Cortex of kidney (tissue), 1 donor: ENCODE data around the gene TNFSF8.

Experiments
- DNase-seq: peaks from one replicate; lab custom pipeline; 2025; lab: John Stamatoyannopoulos, UW

The TNFSF8 gene

DNA sequence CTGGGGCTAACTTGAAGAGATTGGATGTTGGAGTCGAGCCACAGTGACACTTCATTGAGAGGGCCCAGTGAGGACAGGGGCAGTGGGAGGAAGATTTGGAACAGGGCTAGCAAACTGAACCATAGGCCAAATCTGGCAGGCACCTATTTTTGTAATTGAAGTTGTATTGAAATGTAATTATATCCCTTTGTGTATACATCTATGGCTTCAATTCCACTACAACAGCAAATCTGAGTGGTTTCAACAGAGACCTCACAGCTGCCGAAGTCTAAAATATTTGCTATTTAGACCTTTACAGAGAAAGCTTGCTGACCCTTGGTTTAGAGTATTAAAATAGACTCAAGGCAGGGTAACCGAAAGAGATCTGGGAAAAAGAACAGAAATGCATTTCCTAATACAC, 4.7 kb upstream of the TNFSF8 start:
- DNase-seq, result no peak

- no peak for DNase-seq
These were observed 2.1 kb upstream of the TNFSF8 start for GRCh38 chr9:114932502-114932901.

- no peak for DNase-seq
These were observed 1.0 kb upstream of the TNFSF8 start for GRCh38 chr9:114931407-114931806.

DNA sequence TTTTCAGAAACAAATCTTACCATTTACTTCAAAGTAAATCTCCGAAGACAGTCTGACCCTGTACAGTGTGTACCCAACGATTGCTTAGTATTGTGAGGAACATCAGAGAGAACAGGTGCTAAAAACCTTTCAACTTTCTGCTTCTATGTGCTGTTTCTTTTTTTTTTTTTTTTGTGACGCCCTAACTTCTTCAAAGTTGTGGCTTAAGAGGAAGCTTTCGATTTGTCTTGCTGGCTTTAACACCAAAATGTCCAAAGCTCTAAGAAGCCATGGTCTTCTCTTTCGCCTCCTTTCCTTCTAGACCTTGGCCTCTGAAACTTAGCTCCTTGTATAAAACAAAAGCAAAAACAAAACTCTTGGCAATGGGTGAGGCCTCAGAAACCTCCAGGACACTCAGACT, 1.2 kb downstream of the TNFSF8 start:
- no peak for DNase-seq

- no peak for DNase-seq
These were observed 1.7 kb downstream of the TNFSF8 start for GRCh38 chr9:114928671-114929070.

DNA sequence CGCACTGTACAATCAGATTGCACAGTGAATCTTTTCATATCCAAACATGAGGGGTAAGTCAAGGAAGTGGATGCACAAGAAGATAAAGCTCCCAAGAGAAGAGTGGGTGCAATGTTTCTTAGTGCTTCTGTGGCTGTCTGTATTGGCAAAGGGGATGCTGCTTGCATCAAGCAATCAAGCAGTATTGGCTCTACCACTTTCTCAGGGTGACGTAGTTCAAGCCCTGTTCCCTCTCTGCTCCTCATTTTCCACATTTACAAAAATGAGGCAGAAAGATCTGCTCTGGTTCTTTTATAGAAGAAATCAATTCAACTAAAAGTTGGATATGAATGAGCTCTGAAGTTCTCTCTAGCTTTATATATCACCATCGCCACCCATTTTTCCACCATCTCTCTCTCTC, 2.3 kb downstream of the TNFSF8 start:
- DNase-seq, result no peak

DNA sequence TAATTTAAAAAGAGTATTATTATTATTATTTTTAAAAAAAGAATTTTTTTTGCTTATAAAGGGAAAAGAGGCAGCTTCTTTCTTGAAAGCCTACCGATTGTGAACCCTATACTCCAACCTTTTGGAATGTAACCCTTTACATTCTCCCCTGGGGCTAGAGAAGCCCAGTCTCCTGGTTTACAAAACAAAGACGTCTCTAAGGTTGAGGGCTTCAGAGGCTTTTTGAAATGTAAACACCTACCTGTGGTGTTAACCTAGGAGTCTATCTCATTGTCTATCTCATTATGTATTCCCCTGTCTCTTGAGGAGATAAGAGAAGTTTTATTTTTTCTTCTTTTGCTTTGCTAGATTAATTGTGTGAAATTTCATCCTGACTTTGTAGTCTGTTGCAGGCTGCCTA, 4.7 kb downstream of the TNFSF8 start:
- DNase-seq, result no peak

DNA sequence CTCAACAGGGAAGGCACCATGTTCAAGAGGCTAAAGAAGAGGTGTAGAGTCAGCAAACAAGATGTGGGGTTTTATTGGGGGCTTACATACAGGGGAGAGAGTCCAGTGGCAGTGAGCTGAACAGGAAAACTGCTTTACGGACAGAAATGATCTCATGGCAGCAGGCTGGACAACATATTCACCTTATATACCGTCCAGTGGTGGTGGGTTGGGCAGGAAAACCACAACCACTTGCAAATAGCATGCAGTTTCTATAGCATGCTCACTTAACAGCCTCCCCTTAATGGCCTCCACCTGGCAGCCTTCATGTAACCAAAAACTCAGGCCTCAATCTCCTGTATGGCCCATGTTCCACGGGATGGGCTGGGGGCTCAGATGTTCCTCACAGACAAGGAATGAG, 5.4 kb downstream of the TNFSF8 start:
- DNase-seq, result no peak

DNA sequence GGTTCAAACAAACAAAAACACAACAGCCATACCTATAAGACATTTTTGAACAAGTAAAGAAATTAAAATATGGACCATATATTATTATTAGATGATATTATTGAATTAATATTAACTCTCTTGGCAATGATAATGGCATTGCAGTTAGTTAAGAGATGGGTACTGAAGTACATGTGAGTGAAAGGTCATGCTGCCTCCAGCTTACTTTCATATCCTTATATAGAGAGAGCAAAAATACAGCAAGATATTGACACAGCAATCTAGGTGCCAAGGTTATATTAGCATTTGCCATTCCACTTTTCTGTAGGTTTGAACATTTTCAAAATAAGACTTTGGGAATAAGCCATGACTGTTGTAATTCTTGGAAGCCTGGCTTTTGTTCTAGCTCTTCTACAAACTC, 6.1 kb downstream of the TNFSF8 start:
- no peak for DNase-seq

DNA sequence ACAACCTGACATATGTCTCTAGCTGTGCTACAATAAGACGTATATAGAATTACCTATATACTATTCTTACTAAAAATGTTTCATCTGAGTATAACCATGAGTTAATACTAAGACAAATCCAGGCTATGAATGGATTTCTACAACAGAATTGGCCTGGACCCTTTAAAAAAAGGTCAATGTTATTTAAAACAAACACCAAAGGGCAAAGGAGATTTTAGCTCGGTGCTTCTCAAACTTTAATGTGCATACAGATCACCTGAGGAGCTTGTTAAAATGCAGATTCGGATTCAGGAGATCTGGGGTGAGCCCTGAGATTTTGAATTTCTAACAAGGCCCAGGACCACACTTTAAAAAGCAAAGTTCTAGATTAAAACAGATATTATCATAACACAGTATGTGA, 6.5 kb downstream of the TNFSF8 start:
- DNase-seq, result no peak

GRCh38 chr9:114921171-114921570, 9.2 kb downstream of the TNFSF8 start:
- no peak for DNase-seq

DNA sequence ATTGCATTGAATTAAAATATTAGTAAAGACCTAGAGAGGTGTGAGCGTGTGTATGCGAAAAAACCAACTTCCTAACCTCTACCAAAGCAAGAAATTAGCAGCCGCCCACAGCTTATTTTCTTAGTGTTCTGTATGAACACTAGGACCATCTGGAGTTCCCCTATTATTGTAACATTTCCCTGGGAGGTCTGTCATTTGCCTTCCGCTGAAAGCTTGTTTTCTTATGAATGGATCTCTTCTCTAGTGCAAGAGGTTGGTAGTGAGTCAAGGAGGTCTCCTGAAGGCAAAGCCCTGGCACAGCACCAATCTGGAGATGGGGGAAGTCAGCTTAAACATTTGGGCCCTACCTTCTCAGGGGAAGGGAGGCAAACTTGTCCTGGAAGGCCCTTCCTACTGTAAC, 10.8 kb downstream of the TNFSF8 start:
- no peak for DNase-seq

- DNase-seq, result no peak
These were observed 13.9 kb downstream of the TNFSF8 start for GRCh38 chr9:114916481-114916880.

- no peak for DNase-seq
These were observed 16.3 kb downstream of the TNFSF8 start for GRCh38 chr9:114914139-114914538.

DNA sequence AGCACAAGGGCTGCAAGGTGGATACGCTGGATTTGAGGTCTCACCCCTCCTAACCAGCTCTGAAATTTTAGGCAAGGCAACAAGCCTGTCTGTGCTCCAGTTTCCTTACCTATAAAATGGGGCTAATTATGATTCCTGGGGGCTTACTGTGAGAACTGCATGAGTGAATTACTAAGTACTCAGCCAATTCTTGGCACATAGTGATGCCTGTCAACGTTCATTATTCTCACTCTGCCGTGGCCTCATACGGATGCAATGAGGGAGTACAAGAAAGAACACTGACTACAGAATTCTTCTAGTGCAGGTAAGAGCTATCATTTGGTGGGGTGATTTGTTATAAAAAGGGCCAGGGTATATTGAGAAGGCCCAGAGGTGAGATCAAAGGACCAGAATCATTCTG, 16.7 kb downstream of the TNFSF8 start:
- no peak for DNase-seq

DNA sequence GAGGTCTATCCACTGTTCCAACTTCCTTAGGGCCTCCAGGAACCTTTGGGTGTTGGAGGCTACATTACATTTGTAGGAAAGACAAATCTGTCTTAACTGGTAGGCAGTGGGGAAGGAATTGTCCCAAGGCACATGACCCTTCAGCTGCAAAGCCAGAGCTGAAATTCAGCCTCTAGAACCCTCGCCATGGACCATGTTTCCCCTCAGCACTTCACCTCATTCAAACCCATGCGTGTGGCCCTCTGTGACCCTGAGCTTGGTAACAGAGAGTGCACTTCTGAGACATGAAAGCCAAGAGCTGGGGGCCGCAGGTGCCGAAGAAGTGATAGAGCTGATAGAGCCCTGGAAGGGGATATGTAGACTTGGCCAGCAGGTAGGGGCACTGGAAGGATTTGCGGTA, 17.2 kb downstream of the TNFSF8 start:
- DNase-seq, result no peak

- DNase-seq, result no peak
These were observed 19.1 kb downstream of the TNFSF8 start for GRCh38 chr9:114911167-114911821.

- no peak for DNase-seq
These were observed 19.9 kb downstream of the TNFSF8 start for GRCh38 chr9:114910541-114910940.

- no peak for DNase-seq
These were observed 20.7 kb downstream of the TNFSF8 start for GRCh38 chr9:114909661-114910060.

- DNase-seq, result no peak
These were observed 21.5 kb downstream of the TNFSF8 start for GRCh38 chr9:114908805-114909448.

DNA sequence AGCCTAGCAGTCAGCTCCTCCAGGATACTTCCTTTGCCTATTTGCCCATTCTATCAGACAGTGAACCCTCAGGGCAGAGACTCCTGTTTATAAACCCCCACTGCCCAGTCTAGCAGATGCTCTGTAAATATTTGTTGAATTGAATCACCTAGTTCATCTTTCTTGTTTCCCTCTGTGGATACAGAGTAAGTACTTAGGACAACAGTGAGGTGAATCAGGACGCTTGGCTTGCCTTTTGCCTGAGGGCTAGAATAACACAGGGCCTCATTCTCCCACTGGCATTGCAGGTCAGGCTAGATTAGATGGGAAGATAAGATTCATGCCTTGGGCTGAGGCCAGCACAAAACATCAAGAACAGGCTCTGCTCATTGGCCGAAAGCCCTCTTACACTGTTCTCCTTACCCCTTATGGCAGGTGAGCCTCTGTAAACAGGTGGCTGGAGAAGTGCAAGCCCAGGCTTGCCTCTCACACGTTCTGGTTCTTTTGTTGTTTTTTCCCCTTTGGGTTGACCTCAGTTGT, 22.2 kb downstream of the TNFSF8 start:
- DNase-seq, result no peak

DNA sequence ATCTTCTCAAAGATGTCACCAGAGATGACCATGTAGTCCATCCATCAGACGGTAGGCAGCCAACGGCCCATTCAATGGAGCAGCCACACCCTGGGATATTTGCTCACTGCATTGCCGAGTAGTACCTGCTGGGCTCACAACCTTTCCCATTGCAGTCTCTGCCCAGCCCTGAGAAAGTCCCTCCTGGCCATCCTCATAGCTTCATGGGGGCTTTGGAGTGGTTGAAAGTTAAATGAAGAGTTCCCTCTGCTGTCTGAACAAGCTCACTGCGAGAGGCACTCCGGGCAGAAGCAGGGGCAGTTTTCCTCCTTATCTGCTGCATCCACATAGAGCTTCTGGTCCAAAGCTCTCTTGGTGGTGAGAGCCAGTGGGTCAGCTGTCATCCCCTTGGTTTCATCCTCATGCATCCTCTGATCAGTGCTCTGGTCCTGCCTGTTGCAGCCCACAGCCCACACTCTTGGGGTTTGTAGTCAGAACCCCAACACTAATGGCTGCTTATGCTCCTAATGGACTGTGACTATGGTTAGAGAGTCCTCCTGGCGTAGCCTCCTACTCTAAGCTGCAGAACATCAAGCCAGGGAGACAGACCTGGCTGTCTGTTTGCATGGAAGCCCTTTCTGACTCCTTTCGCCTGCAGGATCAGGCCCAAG, 23.3 kb downstream of the TNFSF8 start:
- DNase-seq, result no peak

DNA sequence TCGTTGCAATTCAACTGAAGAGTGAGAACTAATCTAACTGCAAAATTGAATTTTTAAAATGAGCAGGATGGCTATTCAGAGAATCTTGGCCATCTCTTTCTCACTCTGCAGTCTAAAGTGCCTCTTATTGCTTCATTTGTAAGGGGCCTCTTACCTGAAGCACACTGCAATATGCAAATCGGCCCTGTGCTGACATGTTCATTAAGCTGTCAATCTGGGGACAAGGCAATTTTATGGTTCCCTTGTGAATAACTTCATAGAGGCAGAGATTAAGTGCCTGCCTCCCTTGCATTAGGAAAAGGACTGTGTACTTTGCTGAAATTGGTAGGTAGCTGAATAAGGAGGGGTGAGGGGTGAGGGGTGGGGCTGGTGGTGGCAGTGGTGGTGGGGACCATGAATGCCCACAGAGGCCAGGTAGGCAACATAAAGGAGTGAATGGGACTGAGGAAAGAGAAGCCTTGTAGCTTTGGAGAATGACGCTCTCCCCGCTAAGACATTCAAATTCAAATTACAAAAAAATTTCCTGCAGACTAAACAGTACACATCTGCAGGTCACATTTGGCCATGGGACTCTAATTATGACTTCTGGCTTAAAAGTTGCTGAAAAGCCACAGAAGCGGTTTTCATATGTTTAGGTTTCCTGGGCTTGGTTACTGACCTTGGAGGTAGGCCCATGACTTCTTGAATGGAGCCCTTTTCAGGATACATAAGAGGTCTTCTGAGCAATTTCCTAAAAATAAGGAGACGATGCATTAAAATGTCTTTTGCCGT, 25.0 kb downstream of the TNFSF8 start:
- no peak for DNase-seq
